SK-N-SH (cell line): ENCODE results near the gene VNN1. TPM values are rescaled to one million over a fixed set of nuclear protein-coding genes. Genes with fewer than 3 reads are reported as not detected.

Source experiments
- CTCF ChIA-PET: fragments of 300-600, 350-600 bp; formaldehyde crosslinking; extraction: SDS; loops from one replicate; lab custom pipeline; 2021; lab: Yijun Ruan, JAX
- POLR2A ChIA-PET: fragments of 350-600 bp; sonication (Branson Sonifier 250); formaldehyde crosslinking; extraction: SDS; loops from one replicate; lab custom pipeline; 2020; ENCODE audit warnings: antibody characterized with exemption, inconsistent platforms; lab: Yijun Ruan, JAX
- DNase-seq: peaks from one replicate; pipeline ENCODE4 v3.0.0; 2012
- H2AFZ ChIP-seq: fragments of 200-600 bp; sonication (generic); 2 replicates; pipeline ENCODE4 v1.8.1; 2016; ENCODE audit warnings: antibody characterized with exemption, mild to moderate bottlenecking, low read depth
- H3F3A ChIP-seq: fragments of 200-600 bp; sonication (generic); replicated peaks from 2 replicates; pipeline ENCODE3; 2016; ENCODE audit warnings: antibody characterized with exemption, mild to moderate bottlenecking; ENCODE audit not compliant: insufficient read depth
- H3K27ac ChIP-seq, 2 experiments: fragments of 200-500 bp in 1 of 2; fragments of 200-600 bp in 1 of 2; sonication (Bioruptor generic) in 1 of 2; sonication (generic), shearing (Covaris generic) in 1 of 2; 2 replicates each; pipeline versions ENCODE4 v1.5.1 to v1.6.1; 2014 to 2016; ENCODE audit warnings: low read depth in 2 of 2, inconsistent platforms in 1 of 2, low read length in 1 of 2, mild to moderate bottlenecking in 1 of 2, mixed read lengths in 1 of 2
- H3K27me3 ChIP-seq: fragments of 200-600 bp; sonication (generic), shearing (Covaris generic); 2 replicates; pipeline ENCODE4 v1.6.1; 2016; ENCODE audit warnings: mixed run types; ENCODE audit not compliant: insufficient read depth
- H3K36me3 ChIP-seq, 2 experiments: fragments of 200-500 bp in 1 of 2; fragments of 200-600 bp in 1 of 2; sonication (Bioruptor generic) in 1 of 2; sonication (generic) in 1 of 2; replicated peaks in 1 of 2; 2 replicates each; pipeline versions ENCODE3 to v1.5.1; 2014 to 2016; ENCODE audit warnings: low read length in 1 of 2, mild to moderate bottlenecking in 1 of 2; ENCODE audit not compliant: insufficient read depth in 2 of 2, control insufficient read depth in 1 of 2
- H3K4me1 ChIP-seq, 2 experiments: fragments of 200-500 bp in 1 of 2; fragments of 200-600 bp in 1 of 2; sonication (Bioruptor generic) in 1 of 2; sonication (generic), shearing (Covaris generic) in 1 of 2; 2 replicates each; pipeline versions ENCODE4 v1.5.1 to v1.6.1; 2014 to 2016; ENCODE audit warnings: low read depth in 1 of 2, low read length in 1 of 2, mixed run types in 1 of 2; ENCODE audit not compliant: insufficient read depth in 2 of 2, control insufficient read depth in 1 of 2
- H3K4me2 ChIP-seq: fragments of 200-600 bp; sonication (generic), shearing (Covaris generic); 2 replicates; pipeline ENCODE4 v1.6.1; 2017; ENCODE audit warnings: mixed run types
- H3K4me3 ChIP-seq, 2 experiments: fragments of 200-500 bp in 1 of 2; fragments of 200-600 bp in 1 of 2; sonication (Bioruptor generic) in 1 of 2; sonication (generic), shearing (Covaris generic) in 1 of 2; 2 replicates each; pipeline versions ENCODE4 v1.5.1 to v1.8.1; 2014 to 2016; ENCODE audit warnings: low read depth in 2 of 2, inconsistent platforms in 1 of 2, low read length in 1 of 2, mild to moderate bottlenecking in 1 of 2, mixed read lengths in 1 of 2, moderate library complexity in 1 of 2
- H3K79me2 ChIP-seq: fragments of 200-600 bp; sonication (generic); 2 replicates; pipeline ENCODE4 v1.8.1; 2017; ENCODE audit warnings: mild to moderate bottlenecking; ENCODE audit not compliant: insufficient read depth
- H3K9ac ChIP-seq: fragments of 200-600 bp; sonication (generic); 2 replicates; pipeline ENCODE4 v1.6.1; 2017; ENCODE audit warnings: mixed run types
- H3K9me2 ChIP-seq: fragments of 200-600 bp; sonication (generic); 2 replicates; pipeline ENCODE4 v1.6.1; 2017; ENCODE audit warnings: mixed run types
- H3K9me3 ChIP-seq: fragments of 200-600 bp; sonication (generic); 2 replicates; pipeline ENCODE4 v1.6.1; 2017; ENCODE audit warnings: mixed run types, mild to moderate bottlenecking, moderate library complexity
- H4K20me1 ChIP-seq: fragments of 200-600 bp; sonication (generic); 2 replicates; pipeline ENCODE4 v1.6.1; 2017; ENCODE audit warnings: mild to moderate bottlenecking, mixed run types; ENCODE audit not compliant: insufficient read depth
- FOSL2 ChIP-seq: IDR thresholded peaks from 2 replicates; pipeline ENCODE4 v1.4.0; 2012; ENCODE audit warnings: low read depth, mild to moderate bottlenecking, moderate library complexity, borderline replicate concordance
- FOXJ3 ChIP-seq: sonication (generic); formaldehyde crosslinking; IDR thresholded peaks from 2 replicates; pipeline ENCODE4 v1.5.1; 2020; ENCODE audit warnings: mild to moderate bottlenecking, missing genetic modification reagents
- GATA2 ChIP-seq: sonication (generic); formaldehyde crosslinking; IDR thresholded peaks from 2 replicates; pipeline ENCODE4 v1.5.0; 2020; ENCODE audit warnings: mild to moderate bottlenecking, missing genetic modification reagents
- NFIC ChIP-seq: IDR thresholded peaks from 2 replicates; pipeline ENCODE4 v1.4.0; 2012; ENCODE audit warnings: borderline replicate concordance
- NRF1 ChIP-seq: IDR thresholded peaks from 2 replicates; pipeline ENCODE4 v1.6.1; 2012; ENCODE audit warnings: low read depth, mild to moderate bottlenecking, low read length
- REST ChIP-seq: IDR thresholded peaks from 2 replicates; pipeline ENCODE4 v1.6.1; 2012; ENCODE audit warnings: mild to moderate bottlenecking, low read depth, low read length, moderate library complexity
- WGBS: methylation state at CpG from one replicate; pipeline ENCODE4 v1.1.6; 2017; ENCODE audit warnings: low lambda C conversion rate; 5-methylcytosine and 5-hydroxymethylcytosine counted together
- polyA plus RNA-seq, 3 experiments: library from polyadenylated mRNA; depleted of rRNA; stranded (reverse); fragments of >200 nt; gene quantifications; 2 replicates each; pipeline ENCODE4 v1.2.3, GENCODE V29; 2012
- TF ChIP-seq, protein P1 (sequence below): IDR thresholded peaks from 2 replicates; pipeline ENCODE4 v1.4.0; 2012; ENCODE audit warnings: low read depth
- TF ChIP-seq, protein P2 (sequence below): IDR thresholded peaks from 2 replicates; pipeline ENCODE4; 2012
- TF ChIP-seq, protein P3 (sequence below): fragments of 150-350 bp; IDR thresholded peaks from 2 replicates; pipeline ENCODE4 v1.6.1; 2017; ENCODE audit warnings: antibody characterized with exemption, low read length, low read depth, borderline replicate concordance

Gene VNN1
- polyA plus RNA-seq, 1 of the 3 experiments (the other 2 are of a cell fraction): not detected

DNA sequence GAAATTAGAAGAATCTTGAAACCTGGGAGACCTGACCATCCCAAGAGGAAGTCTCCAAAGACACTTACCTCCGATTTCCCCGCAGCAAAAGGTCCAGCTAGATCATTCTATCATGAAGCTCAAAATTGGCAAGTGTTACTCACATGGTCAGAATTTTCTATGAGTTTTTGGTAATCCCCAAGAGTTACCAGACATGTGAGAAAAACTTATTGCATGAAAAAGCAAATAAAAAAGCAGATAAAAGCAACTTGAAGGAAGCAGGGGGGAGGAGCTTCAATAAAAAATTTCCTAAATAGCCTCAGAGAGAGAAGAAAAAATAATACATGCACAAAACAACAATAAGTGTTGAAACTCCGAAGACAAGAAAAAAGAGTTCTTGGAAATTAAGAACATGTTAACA lies 27.3 kb downstream of the VNN1 start:
- H3K9me2 ChIP-seq: no peaks in the 10 kb centered on the region
- H3K9me3 ChIP-seq: no peaks in the 10 kb centered on the region
- H4K20me1 ChIP-seq: no peaks in the 10 kb centered on the region
- ChIA-PET POLR2A (no interaction called here), CTCF (no interaction called here)
- no peak overlapping the region for H3K27ac ChIP-seq
- H2AFZ ChIP-seq: no peak overlapping the region
- H3K9ac ChIP-seq: no peak overlapping the region
- no peaks in the 10 kb centered on the region for H3F3A ChIP-seq
- H3K27me3 ChIP-seq: no peaks in the 10 kb centered on the region; the same call in 1 of the 2 replicates
- H3K4me2 ChIP-seq: no peak overlapping the region
- DNase-seq: no peak
- H3K4me3 ChIP-seq: no peak overlapping the region
- no peaks in the 10 kb centered on the region for H3K79me2 ChIP-seq
- TF ChIP-seq NRF1: no peak
- TF ChIP-seq, protein P1, sequence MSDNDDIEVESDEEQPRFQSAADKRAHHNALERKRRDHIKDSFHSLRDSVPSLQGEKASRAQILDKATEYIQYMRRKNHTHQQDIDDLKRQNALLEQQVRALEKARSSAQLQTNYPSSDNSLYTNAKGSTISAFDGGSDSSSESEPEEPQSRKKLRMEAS: no peak
- TF ChIP-seq FOSL2: no peak
- H3K36me3 ChIP-seq: no peaks in the 10 kb centered on the region
- H3K4me1 ChIP-seq: no peaks in the 10 kb centered on the region
- WGBS: 12% methylated on average over 3 of the region's 3 CpGs

DNA sequence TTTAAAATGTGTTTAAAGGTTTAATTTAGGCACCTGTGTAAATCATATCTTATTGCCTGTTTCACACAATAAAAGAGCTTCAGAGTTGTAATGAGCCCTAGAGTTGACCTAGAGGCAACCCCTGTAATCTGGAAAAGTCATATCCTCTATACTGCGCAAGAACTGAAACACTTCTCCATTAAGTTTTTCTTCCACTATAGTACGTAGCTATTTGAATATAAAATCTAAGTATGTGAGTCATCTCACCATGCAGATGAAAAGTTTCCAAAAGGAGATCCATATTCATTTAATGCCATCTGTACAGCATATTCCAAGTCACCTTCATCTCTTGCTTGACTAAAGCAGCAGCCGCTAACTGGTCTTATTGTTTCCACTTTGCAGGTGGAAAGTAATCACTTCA lies 28.8 kb downstream of the VNN1 start:
- DNase-seq: no peak

GRCh38 chr6:132684272-132684671 lies 29.6 kb downstream of the VNN1 start:
- no peak overlapping the region for H3K27ac ChIP-seq
- no peaks in the 10 kb centered on the region; the same call in 1 of the 2 replicates for H3K27me3 ChIP-seq
- H3K9me2 ChIP-seq: no peaks in the 10 kb centered on the region
- H3K4me1 ChIP-seq: no peaks in the 10 kb centered on the region
- no peaks in the 10 kb centered on the region for H3K36me3 ChIP-seq
- TF ChIP-seq FOXJ3 (no peak), NFIC (no peak), NRF1 (no peak), GATA2 (CRISPR knock-in tag) (no peak), REST (no peak)
- TF ChIP-seq, protein P2, sequence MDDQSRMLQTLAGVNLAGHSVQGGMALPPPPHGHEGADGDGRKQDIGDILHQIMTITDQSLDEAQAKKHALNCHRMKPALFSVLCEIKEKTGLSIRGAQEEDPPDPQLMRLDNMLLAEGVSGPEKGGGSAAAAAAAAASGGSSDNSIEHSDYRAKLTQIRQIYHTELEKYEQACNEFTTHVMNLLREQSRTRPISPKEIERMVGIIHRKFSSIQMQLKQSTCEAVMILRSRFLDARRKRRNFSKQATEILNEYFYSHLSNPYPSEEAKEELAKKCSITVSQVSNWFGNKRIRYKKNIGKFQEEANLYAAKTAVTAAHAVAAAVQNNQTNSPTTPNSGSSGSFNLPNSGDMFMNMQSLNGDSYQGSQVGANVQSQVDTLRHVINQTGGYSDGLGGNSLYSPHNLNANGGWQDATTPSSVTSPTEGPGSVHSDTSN: no peak
- TF ChIP-seq, protein P1: no peak
- TF ChIP-seq, protein P3, sequence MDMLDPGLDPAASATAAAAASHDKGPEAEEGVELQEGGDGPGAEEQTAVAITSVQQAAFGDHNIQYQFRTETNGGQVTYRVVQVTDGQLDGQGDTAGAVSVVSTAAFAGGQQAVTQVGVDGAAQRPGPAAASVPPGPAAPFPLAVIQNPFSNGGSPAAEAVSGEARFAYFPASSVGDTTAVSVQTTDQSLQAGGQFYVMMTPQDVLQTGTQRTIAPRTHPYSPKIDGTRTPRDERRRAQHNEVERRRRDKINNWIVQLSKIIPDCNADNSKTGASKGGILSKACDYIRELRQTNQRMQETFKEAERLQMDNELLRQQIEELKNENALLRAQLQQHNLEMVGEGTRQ: no peak
- no peaks in the 10 kb centered on the region for H3K9me3 ChIP-seq
- POLR2A ChIA-PET: no interaction called here
- no peak for DNase-seq
- CTCF ChIA-PET: no interaction called here
- no peak overlapping the region for H3K4me3 ChIP-seq
- H2AFZ ChIP-seq: no peak overlapping the region
- WGBS: 2% methylated on average over 6 of the region's 6 CpGs
- H3F3A ChIP-seq: no peaks in the 10 kb centered on the region
- no peak overlapping the region for H3K9ac ChIP-seq
- H3K4me2 ChIP-seq: no peak overlapping the region
- no peaks in the 10 kb centered on the region for H3K79me2 ChIP-seq
- H4K20me1 ChIP-seq: no peaks in the 10 kb centered on the region

More for the DNA sequence above, 28.8 kb downstream of the VNN1 start:
- POLR2A ChIA-PET: no interaction called here
- CTCF ChIA-PET: no interaction called here
- H3K4me2 ChIP-seq: no peak overlapping the region
- no peaks in the 10 kb centered on the region for H3K9me2 ChIP-seq
- H3K36me3 ChIP-seq: no peaks in the 10 kb centered on the region
- no peaks in the 10 kb centered on the region for H3K79me2 ChIP-seq
- H4K20me1 ChIP-seq: no peaks in the 10 kb centered on the region
- no peaks in the 10 kb centered on the region; the same call in 1 of the 2 replicates for H3K27me3 ChIP-seq
- no peak overlapping the region for H3K4me3 ChIP-seq
- no peaks in the 10 kb centered on the region for H3F3A ChIP-seq
- H3K9me3 ChIP-seq: no peaks in the 10 kb centered on the region
- 8% methylated on average over 3 of the region's 3 CpGs for WGBS
- H3K27ac ChIP-seq: no peak overlapping the region
- H3K9ac ChIP-seq: no peak overlapping the region
- TF ChIP-seq FOXJ3: no peak
- H2AFZ ChIP-seq: no peak overlapping the region
- H3K4me1 ChIP-seq: no peaks in the 10 kb centered on the region
